ENCODE results near the gene ZNF213.
"Not testable (repeated sequence)": the region's sequence is repeated elsewhere in the genome, so short reads cannot be mapped to it uniquely, and the experiment has no call there.

ZNF213 gene

DNA sequence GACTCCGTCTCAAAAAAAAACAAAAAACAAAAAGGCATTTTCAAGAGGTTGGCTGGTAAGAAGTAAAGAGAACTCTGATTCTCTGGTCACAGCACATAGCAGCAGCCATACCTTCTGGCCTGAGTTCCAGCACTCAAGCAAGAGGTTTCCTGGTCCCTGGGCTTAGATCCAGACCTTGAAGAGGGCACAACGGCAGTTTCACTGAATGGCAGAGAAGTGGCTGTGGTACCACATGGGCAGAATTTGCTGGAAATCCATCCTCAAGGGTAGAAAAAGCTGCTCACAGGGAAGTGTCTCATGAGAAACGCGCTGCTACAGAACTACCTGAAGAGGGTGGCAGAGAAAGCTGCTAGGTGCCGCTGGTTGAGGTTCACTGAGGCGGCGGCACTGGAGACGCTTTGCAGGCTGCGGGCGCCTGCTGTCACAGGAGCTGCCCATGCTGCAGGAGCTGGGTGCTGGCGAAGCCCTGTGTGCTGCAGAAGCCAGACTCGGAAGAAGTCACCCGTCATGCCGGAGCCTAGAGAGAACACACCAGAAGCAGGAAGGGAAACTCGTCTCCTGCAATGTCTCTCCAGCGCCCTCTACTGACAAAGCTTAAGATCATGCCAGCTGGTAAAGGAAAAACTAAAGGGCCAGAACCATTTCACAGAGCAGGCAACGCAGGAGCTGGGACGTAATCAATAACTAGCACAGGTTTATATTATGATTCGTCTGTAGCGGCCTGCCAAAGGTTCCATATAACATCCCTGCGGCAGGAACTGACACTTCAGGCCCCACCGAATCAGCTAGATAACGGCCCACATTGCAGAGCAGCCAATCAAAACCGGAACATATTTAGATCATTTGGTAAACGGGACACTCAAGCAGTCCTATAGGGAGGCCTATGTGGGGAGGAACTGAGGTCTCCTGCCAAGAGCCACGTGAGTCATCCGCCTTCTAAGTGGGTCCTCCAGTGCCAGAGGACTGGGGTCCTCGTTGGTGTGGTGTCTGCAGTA lies 5.4 kb upstream of the ZNF213 start:
- peak in 1 of 2 donors; percentile 53 for DNase-seq (ENCODE audit: low read depth in 2 of 2, low spot score in 1 of 2)

DNA sequence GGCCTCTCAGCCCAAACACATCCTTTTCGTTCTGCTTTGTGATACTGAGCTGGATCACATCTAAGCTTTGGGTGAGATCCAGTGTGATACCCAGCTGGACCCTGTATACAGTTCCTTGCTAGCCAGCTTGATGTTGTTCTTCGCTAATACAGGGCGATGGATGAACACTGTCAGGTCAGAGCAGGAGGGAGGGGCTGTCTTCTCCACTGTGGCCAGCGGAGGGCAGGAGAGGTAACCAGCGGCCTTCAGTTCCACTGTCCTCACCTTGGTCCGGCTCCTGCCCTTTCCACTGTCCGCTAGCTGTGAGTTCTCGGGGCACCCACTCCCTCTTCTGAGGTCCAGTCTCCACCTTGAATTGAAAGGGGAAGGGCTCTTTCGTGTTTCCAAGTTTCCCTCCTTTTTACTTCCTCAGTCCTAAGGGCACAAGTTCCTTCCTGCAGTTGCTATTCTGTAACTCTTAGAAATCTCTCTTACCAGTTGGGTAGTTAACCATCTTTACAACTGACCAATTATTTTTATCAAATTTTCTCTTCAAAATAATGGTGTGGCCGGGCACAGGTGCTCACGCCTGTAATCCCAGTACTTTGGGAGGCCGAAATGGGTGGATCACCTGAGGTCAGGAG lies 3.0 kb upstream of the ZNF213 start:
- DNase-seq (ENCODE audit: low read depth in 2 of 2, low spot score in 1 of 2), result no peak

GRCh38 chr16:3133844-3134243 lies 985 bp upstream of the ZNF213 start:
- DNase-seq (ENCODE audit: low read depth in 2 of 2, low spot score in 1 of 2), result no peak

DNA sequence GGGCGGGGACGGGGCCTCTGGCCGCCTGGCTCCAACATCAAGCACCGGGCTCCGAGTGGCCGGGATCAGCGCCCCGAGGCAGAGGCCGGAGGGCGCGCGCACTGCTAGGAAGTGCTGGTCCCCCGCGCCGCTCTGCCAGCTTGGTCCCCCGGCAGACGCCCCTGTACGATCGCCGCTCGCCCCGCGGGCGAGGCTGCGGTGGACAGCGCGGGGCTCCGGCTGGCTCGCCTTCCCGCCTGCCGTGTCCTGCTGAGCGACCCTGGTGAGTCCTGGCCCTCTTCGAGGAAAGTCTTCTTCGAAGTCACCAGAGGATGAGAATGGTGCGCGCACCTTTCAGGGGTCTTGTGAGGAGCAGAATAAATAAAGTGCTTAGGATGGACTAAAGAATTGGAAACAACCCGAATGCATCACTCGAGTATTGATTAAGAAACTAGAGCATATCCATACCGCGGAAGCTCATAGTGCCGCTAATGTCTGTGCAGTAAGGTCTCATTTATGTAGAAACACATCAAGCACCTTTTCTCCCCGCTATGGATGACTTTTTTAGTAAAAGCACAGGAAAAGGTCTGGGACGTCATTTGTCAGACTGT lies 392 bp downstream of the ZNF213 start:
- no peak for DNase-seq (ENCODE audit: low read depth in 2 of 2, low spot score in 1 of 2)

DNA sequence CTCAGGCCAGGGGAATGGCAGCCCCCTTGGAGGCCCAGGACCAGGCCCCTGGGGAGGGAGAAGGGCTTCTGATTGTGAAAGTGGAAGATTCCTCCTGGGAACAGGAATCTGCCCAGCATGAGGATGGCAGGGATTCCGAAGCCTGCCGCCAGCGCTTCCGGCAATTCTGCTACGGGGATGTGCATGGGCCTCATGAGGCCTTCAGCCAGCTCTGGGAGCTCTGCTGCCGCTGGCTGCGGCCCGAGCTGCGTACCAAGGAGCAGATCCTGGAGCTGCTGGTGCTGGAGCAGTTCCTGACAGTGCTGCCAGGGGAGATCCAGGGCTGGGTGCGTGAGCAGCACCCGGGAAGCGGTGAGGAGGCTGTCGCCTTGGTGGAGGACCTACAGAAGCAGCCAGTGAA lies 2.4 kb downstream of the ZNF213 start:
- no peak for DNase-seq (ENCODE audit: low read depth in 2 of 2, low spot score in 1 of 2)

DNA sequence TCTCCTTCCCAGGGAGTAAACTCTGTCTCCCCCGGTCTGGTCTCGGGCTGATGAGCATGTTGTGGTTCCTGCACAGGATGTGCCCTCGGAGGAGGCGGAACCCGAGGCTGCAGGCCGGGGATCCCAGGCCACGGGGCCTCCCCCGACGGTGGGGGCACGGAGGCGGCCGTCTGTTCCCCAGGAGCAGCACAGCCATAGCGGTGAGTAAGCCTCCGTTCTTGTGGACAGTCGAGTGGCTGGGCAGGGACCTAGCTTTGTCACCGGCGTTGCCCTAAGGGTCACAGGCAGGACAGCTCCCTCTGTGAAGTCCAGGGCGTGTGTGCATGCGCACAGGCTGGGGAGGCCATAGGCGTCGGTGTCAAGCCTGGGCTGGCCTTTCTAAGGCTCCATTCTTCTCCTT lies 3.5 kb downstream of the ZNF213 start:
- no peak for DNase-seq (ENCODE audit: low read depth in 2 of 2, low spot score in 1 of 2)

GRCh38 chr16:3138823-3139426 lies 4.1 kb downstream of the ZNF213 start:
- no peak for DNase-seq (ENCODE audit: low read depth in 2 of 2, low spot score in 1 of 2)

- DNase-seq (ENCODE audit: low read depth in 2 of 2, low spot score in 1 of 2), result not testable (repeated sequence)
Observed at GRCh38 chr16:3139561-3139960, 4.7 kb downstream of the ZNF213 start.

DNA sequence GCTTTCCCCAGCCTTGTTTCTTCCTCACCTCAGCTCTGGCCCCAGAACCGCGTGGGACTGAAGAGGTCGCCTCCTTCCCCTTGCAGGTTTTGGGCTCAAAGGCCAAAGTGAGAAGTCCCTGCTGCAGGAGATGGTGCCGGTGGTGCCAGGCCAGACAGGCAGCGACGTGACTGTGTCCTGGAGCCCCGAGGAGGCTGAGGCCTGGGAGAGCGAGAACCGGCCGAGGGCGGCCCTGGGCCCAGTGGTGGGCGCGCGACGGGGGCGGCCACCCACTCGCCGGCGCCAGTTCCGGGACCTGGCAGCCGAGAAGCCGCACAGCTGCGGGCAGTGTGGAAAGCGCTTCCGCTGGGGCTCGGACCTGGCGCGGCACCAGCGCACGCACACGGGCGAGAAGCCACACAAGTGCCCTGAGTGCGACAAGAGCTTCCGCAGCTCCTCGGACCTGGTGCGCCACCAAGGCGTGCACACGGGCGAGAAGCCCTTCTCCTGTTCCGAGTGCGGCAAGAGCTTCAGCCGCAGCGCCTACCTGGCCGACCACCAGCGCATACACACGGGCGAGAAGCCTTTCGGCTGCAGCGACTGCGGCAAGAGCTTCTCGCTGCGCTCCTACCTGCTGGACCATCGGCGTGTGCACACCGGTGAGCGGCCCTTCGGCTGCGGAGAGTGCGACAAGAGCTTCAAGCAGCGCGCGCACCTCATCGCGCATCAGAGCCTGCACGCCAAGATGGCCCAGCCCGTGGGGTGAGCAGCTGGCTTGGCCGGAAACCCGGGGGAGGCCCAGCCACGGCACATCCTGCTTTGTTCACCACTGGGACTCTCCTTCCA lies 6.0 kb downstream of the ZNF213 start:
- DNase-seq (ENCODE audit: low read depth in 2 of 2, low spot score in 1 of 2), result no peak

- no peak for DNase-seq (ENCODE audit: low read depth in 2 of 2, low spot score in 1 of 2)
Observed at GRCh38 chr16:3141781-3142311, 7.0 kb downstream of the ZNF213 start.

- no peak for DNase-seq (ENCODE audit: low read depth in 2 of 2, low spot score in 1 of 2)
Observed at GRCh38 chr16:3142327-3142726, 7.5 kb downstream of the ZNF213 start.

- no peak for DNase-seq (ENCODE audit: low read depth in 2 of 2, low spot score in 1 of 2)
Observed at GRCh38 chr16:3142770-3143169, 7.9 kb downstream of the ZNF213 start.

- no peak for DNase-seq (ENCODE audit: low read depth in 2 of 2, low spot score in 1 of 2)
Observed at GRCh38 chr16:3143189-3143588, 8.4 kb downstream of the ZNF213 start.

DNA sequence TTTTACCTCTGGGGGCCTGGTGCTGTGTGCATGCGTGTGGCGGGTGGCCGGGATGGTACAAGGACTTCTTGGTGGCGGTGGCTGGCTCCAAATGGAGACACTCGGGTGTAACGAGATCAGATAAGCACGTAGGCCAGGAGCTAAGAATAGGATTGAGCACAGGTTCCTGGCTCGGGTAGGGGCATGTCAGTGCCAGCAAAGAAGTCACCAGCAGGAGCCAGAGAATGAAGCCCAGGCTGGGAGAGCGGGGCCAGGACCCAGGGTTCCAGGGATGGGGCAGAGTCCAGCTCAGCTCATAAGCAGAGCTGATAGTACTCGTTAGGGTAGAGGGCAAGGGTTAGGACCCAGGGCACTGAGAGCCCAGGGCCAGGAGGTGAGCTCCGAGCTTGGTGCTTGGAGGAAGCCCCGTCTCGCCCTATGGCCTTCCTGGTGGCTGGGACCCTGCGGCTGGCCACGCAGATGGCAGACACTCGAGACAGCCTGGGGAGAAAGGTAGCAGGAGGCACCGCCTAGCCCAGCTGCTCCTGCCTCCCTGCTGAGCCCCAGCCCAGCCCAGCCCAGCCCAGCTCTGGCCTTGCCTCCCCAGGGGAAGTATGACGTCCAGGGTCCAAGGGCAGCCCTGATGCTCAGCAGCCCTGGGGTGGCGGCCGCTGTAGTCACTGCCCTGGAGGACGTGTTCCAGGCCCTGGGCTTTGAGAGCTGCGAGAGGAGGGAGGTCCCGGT lies 8.9 kb downstream of the ZNF213 start:
- no peak for DNase-seq (ENCODE audit: low read depth in 2 of 2, low spot score in 1 of 2)

DNA sequence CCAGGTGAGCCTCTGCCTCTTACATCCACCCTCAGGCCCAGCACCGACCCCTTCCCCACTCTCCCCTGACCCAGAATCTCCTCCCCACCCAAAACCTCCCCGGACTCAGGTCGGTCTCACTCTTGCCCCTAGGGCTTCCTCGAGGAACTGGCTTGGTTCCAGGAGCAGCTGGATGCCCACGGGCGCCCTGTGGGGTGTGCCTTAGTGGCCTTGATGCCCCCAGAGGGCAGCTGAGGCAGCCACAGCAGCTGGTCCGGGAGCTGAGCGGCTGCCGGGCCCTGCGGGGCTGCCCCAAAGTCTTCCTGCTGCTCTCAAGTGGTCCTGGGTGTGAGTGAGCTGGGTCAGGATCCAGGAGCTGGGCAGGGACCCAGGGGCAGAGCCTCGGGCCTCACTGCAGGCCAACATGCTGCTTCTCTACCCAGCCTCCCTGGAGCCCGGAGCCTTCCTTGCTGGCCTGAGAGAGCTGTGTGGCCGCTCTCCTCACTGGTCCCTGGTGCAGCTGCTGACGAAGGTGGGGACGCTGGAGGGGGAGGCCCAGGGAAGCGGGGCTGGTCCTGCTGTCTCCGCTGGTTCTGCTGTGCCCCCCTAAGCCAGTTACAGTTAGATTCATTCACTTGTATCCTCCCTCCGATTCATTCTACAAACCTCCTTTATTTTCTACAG lies 9.6 kb downstream of the ZNF213 start:
- DNase-seq (ENCODE audit: low read depth in 2 of 2, low spot score in 1 of 2), result no peak

DNA sequence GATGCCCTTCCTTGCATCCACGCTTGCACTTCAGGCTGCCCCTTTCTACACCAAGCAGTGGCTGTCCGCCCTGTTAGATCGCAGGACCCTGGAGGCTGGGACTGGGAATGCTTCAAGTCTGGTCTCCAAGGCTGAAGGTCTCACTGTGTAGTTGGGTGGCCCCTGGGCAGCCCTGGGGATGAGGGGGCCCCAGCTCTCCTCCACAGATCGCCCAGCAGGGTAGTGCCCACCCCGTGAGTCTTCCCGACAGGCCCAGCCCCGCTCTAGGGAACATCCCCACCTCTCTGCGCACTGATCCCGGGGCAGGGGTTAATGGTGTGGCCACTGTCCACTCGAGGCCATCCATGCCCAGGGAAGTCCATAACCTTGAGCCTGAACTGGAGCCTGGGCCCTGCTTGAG lies 10.3 kb downstream of the ZNF213 start:
- DNase-seq (ENCODE audit: low read depth in 2 of 2, low spot score in 1 of 2), result no peak

GRCh38 chr16:3145660-3146059 lies 10.8 kb downstream of the ZNF213 start:
- DNase-seq (ENCODE audit: low read depth in 2 of 2, low spot score in 1 of 2), result no peak

DNA sequence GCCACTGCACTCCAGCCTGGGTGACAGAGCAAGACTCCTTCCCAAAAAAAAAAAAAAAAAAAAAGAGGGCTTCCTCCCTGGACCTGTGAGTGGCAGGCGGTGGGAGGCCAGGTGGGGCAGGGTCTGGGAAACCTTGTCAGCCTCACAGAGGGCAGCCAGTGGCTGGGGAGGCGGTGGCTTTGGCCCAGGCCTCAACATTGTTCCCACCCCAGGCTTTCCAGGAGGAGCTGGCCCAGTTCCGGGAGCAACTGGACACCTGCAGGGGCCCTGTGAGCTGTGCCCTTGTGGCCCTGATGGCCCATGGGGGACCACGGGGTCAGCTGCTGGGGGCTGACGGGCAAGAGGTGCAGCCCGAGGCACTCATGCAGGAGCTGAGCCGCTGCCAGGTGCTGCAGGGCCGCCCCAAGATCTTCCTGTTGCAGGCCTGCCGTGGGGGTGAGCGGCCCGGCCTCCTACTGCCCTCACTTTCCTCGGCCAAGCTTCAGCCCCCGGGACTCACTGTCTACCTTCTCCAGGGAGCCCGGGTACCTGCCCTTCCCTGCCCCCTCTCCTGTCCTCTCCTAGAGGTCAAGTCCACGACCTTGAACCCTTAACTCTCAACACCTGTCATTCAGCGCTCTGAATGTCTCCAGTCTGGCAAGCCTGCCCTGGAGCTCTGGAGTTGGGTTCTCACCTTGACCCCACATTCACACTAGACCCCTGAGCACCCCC lies 12.4 kb downstream of the ZNF213 start:
- DNase-seq (ENCODE audit: low read depth in 2 of 2, low spot score in 1 of 2), result no peak

DNA sequence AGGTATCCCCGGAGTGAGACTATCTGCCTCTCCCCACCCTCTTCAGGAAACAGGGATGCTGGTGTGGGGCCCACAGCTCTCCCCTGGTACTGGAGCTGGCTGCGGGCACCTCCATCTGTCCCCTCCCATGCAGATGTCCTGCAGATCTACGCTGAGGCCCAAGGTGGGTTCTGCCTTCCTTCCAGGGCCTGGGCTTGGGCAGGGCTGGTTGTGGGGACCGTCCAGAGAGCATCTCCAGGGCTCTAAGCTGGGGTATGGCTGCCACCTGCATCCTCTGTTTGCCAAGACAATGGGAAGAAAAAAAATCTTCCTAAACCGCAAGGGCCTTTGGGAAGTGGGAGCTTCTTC lies 12.9 kb downstream of the ZNF213 start:
- DNase-seq (ENCODE audit: low read depth in 2 of 2, low spot score in 1 of 2), result no peak
